K562 (cell line): ENCODE data around the gene KRT14. TPM values are rescaled to one million over a fixed set of nuclear protein-coding genes. Genes with fewer than 3 reads are reported as not detected.

ENCODE experiments used
- ATF7 ChIP-seq: fragments of 450-650 bp; IDR thresholded peaks from 2 replicates; pipeline ENCODE4 v1.7.1; 2014; ENCODE audit warnings: mild to moderate bottlenecking, moderate library complexity
- BCOR ChIP-seq: fragments of 450-650 bp; IDR thresholded peaks from 2 replicates; pipeline ENCODE4 v1.6.1; 2016
- BMI1 ChIP-seq: fragments of 150-350 bp; IDR thresholded peaks from 2 replicates; pipeline ENCODE4 v1.6.1; 2014; ENCODE audit warnings: low read length
- CBFA2T2 ChIP-seq: fragments of 450-650 bp; conservative IDR thresholded peaks from 2 replicates; pipeline ENCODE4 v1.6.1; 2017; ENCODE audit warnings: mild to moderate bottlenecking
- CTBP1 ChIP-seq: fragments of 450-650 bp; IDR thresholded peaks from 2 replicates; pipeline ENCODE4 v1.6.1; 2016; ENCODE audit warnings: borderline replicate concordance
- EGR1 ChIP-seq: fragments of 450-650 bp; conservative IDR thresholded peaks from 2 replicates; pipeline ENCODE4 v1.6.1; 2017; ENCODE audit warnings: mild to moderate bottlenecking
- MED1 ChIP-seq: sonication (generic); formaldehyde crosslinking; IDR thresholded peaks from 2 replicates; pipeline ENCODE4 v1.8.1; 2023; ENCODE audit warnings: missing genetic modification reagents, borderline replicate concordance
- NCOR1 ChIP-seq: fragments of 450-650 bp; IDR thresholded peaks from 2 replicates; pipeline ENCODE4 v1.6.1; 2016; ENCODE audit warnings: mild to moderate bottlenecking, moderate library complexity
- ZFP1 ChIP-seq: fragments of 450-650 bp; formaldehyde crosslinking; IDR thresholded peaks from 2 replicates; pipeline ENCODE4 v1.4.0; 2020; ENCODE audit warnings: mild to moderate bottlenecking, mixed read lengths
- ZNF134 ChIP-seq: fragments of 250-450 bp; sonication (Bioruptor Pico); conservative IDR thresholded peaks from 2 replicates; pipeline ENCODE4 v1.4.0; 2020
- ZNF165 ChIP-seq: fragments of 250-450 bp; sonication (Bioruptor Pico); IDR thresholded peaks from 2 replicates; pipeline ENCODE4 v1.4.0; 2020; ENCODE audit warnings: borderline replicate concordance
- ZNF707 ChIP-seq: fragments of 250-450 bp; sonication (Bioruptor Pico); conservative IDR thresholded peaks from 2 replicates; pipeline ENCODE4 v1.8.0; 2022; ENCODE audit warnings: inconsistent platforms, mild to moderate bottlenecking, moderate library complexity
- polyA plus RNA-seq, 8 experiments: library from polyadenylated mRNA; depleted of rRNA in 4 of 8; stranded (reverse) in 5 of 8; unstranded in 3 of 8; fragments of >200 nt; fragmentation: Nextera tagmentation in 2 of 8; fragmentation: Illumina TruSeq in 1 of 8; extraction: Ambion mirVana in 2 of 8; extraction: Trizol in 1 of 8; gene quantifications; 2 replicates each; pipeline versions ENCODE4 v1.2.1 to v1.2.3, GENCODE V29; 2011 to 2014; ENCODE audit warnings: inconsistent platforms in 1 of 8, missing spikeins in 1 of 8
- total RNA-seq, 7 experiments: library from RNA; depleted of rRNA in 6 of 7; stranded (reverse); fragments of >200 nt in 6 of 7; fragmentation: Illumina TruSeq in 2 of 7; extraction: Trizol in 2 of 7; gene quantifications; 2 replicates each; pipeline versions ENCODE4 v1.2.1 to v1.2.3, GENCODE V29; 2011 to 2021; ENCODE audit warnings: low replicate concordance in 1 of 7
- TF ChIP-seq, protein P1 (sequence below): fragments of 200-600 bp; sonication (generic); IDR thresholded peaks from one replicate; pipeline ENCODE4 v1.6.1; 2012; ENCODE audit warnings: mild to moderate bottlenecking, low read depth, low read length, inconsistent platforms
- TF ChIP-seq, protein P2 (sequence below): fragments of 450-650 bp; IDR thresholded peaks from one replicate; pipeline ENCODE4 v1.6.1; 2018; ENCODE audit warnings: mild to moderate bottlenecking, moderate library complexity; ENCODE audit not compliant: partially characterized antibody
- TF ChIP-seq, protein P3 (sequence below): fragments of 250-450 bp; sonication (Bioruptor Pico); IDR thresholded peaks from 2 replicates; pipeline ENCODE4 v1.5.0; 2021; ENCODE audit warnings: mild to moderate bottlenecking, borderline replicate concordance

KRT14 gene
- total and polyA plus RNA-seq, 9 of the 15 experiments (the other 6 are each of a cell fraction or from before 2014, with no cell fraction given): 0.22 TPM; not detected in 8

DNA sequence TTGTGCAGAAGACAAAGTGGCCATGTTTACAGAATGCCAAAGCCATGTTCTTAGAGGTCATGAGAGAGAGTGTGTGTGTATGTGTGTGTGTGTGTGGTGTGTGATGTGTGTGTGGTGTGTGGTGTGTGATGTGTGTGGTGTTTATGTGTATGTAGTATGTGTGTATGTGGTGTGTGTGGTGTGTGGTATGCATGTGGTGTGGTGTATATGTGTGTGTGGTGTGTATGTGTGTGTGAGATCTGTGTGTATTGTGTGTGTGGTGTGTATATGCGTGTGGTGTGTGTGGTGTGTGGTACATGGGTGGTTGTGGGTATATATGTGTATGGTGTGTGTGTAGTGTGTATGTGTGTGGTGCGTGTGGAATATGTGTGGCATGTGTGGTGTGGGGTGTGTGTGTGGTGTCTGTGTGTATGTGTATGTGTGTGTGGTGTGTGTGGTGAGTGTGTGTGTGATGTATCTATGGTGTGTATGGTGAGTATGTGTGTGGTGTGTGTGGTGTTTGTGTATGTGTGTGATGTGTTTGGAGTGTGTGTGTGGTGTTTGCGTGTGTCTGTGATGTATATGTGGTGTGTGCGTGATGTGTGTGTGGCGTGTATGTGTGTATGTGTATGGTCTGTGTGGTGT, 45.9 kb upstream of the KRT14 start (continued):
- TF ChIP-seq, protein P1, sequence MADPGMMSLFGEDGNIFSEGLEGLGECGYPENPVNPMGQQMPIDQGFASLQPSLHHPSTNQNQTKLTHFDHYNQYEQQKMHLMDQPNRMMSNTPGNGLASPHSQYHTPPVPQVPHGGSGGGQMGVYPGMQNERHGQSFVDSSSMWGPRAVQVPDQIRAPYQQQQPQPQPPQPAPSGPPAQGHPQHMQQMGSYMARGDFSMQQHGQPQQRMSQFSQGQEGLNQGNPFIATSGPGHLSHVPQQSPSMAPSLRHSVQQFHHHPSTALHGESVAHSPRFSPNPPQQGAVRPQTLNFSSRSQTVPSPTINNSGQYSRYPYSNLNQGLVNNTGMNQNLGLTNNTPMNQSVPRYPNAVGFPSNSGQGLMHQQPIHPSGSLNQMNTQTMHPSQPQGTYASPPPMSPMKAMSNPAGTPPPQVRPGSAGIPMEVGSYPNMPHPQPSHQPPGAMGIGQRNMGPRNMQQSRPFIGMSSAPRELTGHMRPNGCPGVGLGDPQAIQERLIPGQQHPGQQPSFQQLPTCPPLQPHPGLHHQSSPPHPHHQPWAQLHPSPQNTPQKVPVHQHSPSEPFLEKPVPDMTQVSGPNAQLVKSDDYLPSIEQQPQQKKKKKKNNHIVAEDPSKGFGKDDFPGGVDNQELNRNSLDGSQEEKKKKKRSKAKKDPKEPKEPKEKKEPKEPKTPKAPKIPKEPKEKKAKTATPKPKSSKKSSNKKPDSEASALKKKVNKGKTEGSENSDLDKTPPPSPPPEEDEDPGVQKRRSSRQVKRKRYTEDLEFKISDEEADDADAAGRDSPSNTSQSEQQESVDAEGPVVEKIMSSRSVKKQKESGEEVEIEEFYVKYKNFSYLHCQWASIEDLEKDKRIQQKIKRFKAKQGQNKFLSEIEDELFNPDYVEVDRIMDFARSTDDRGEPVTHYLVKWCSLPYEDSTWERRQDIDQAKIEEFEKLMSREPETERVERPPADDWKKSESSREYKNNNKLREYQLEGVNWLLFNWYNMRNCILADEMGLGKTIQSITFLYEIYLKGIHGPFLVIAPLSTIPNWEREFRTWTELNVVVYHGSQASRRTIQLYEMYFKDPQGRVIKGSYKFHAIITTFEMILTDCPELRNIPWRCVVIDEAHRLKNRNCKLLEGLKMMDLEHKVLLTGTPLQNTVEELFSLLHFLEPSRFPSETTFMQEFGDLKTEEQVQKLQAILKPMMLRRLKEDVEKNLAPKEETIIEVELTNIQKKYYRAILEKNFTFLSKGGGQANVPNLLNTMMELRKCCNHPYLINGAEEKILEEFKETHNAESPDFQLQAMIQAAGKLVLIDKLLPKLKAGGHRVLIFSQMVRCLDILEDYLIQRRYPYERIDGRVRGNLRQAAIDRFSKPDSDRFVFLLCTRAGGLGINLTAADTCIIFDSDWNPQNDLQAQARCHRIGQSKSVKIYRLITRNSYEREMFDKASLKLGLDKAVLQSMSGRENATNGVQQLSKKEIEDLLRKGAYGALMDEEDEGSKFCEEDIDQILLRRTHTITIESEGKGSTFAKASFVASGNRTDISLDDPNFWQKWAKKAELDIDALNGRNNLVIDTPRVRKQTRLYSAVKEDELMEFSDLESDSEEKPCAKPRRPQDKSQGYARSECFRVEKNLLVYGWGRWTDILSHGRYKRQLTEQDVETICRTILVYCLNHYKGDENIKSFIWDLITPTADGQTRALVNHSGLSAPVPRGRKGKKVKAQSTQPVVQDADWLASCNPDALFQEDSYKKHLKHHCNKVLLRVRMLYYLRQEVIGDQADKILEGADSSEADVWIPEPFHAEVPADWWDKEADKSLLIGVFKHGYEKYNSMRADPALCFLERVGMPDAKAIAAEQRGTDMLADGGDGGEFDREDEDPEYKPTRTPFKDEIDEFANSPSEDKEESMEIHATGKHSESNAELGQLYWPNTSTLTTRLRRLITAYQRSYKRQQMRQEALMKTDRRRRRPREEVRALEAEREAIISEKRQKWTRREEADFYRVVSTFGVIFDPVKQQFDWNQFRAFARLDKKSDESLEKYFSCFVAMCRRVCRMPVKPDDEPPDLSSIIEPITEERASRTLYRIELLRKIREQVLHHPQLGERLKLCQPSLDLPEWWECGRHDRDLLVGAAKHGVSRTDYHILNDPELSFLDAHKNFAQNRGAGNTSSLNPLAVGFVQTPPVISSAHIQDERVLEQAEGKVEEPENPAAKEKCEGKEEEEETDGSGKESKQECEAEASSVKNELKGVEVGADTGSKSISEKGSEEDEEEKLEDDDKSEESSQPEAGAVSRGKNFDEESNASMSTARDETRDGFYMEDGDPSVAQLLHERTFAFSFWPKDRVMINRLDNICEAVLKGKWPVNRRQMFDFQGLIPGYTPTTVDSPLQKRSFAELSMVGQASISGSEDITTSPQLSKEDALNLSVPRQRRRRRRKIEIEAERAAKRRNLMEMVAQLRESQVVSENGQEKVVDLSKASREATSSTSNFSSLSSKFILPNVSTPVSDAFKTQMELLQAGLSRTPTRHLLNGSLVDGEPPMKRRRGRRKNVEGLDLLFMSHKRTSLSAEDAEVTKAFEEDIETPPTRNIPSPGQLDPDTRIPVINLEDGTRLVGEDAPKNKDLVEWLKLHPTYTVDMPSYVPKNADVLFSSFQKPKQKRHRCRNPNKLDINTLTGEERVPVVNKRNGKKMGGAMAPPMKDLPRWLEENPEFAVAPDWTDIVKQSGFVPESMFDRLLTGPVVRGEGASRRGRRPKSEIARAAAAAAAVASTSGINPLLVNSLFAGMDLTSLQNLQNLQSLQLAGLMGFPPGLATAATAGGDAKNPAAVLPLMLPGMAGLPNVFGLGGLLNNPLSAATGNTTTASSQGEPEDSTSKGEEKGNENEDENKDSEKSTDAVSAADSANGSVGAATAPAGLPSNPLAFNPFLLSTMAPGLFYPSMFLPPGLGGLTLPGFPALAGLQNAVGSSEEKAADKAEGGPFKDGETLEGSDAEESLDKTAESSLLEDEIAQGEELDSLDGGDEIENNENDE: no peak
- no peak for TF ChIP-seq ZNF134 (CRISPR knock-in tag)
- TF ChIP-seq, protein P2, sequence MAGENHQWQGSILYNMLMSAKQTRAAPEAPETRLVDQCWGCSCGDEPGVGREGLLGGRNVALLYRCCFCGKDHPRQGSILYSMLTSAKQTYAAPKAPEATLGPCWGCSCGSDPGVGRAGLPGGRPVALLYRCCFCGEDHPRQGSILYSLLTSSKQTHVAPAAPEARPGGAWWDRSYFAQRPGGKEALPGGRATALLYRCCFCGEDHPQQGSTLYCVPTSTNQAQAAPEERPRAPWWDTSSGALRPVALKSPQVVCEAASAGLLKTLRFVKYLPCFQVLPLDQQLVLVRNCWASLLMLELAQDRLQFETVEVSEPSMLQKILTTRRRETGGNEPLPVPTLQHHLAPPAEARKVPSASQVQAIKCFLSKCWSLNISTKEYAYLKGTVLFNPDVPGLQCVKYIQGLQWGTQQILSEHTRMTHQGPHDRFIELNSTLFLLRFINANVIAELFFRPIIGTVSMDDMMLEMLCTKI: no peak
- TF ChIP-seq EGR1: no peak
- TF ChIP-seq, protein P3, sequence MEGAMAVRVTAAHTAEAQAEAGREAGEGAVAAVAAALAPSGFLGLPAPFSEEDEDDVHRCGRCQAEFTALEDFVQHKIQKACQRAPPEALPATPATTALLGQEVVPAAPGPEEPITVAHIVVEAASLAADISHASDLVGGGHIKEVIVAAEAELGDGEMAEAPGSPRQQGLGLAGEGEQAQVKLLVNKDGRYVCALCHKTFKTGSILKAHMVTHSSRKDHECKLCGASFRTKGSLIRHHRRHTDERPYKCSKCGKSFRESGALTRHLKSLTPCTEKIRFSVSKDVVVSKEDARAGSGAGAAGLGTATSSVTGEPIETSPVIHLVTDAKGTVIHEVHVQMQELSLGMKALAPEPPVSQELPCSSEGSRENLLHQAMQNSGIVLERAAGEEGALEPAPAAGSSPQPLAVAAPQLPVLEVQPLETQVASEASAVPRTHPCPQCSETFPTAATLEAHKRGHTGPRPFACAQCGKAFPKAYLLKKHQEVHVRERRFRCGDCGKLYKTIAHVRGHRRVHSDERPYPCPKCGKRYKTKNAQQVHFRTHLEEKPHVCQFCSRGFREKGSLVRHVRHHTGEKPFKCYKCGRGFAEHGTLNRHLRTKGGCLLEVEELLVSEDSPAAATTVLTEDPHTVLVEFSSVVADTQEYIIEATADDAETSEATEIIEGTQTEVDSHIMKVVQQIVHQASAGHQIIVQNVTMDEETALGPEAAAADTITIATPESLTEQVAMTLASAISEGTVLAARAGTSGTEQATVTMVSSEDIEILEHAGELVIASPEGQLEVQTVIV (CRISPR knock-in tag): no peak
- TF ChIP-seq ZNF165 (CRISPR knock-in tag): no peak
- no peak for TF ChIP-seq ATF7
- no peak for TF ChIP-seq BMI1
- TF ChIP-seq BCOR: peak; percentile 35; the same call in 1 of the 2 replicates
- no peak for TF ChIP-seq ZNF707
- no peak for TF ChIP-seq NCOR1
- TF ChIP-seq CTBP1: no peak
- TF ChIP-seq ZFP1: no peak
- TF ChIP-seq MED1 (CRISPR knock-in tag): no peak
- no peak for TF ChIP-seq CBFA2T2
